ENCODE results near the gene SLBP.

Gene SLBP

DNA sequence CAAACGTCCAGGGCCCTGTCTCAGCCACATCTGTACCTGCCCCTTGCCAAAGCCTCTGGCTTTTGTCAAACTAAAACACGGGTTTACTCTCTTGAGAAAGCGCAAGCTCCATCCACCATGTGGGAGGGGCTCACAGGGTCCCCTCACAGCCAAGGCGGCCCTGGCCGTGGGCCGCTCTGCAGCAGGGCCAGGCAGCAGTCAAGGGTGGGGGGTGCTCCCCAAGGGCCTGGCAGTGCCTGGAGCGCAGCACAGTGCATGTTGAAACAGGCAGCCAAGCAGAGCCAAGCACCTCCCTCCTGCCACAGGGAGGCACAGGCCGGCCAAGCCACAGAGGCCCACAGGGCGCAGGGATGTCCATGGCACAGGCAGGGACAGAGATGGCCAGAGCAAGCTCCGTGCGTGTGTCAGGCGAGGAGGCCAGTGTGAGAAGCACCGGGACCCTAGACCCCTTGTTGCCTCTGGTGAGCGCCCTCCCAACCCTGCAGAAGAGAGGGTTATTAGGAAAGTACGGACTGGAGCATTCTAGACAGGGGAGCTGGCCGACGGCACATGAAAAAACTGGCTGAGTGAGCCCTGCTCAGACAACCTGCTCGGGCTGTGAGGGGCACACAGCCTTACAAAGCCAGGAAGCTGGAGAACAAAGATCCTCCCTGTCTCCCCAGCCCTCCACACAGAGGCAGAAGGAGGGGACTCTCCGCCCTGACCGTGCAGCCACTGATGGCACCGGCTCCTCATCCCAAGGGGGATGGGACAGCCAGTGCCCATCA, 67.0 kb downstream of the SLBP start:
- no peak for DNase-seq

DNA sequence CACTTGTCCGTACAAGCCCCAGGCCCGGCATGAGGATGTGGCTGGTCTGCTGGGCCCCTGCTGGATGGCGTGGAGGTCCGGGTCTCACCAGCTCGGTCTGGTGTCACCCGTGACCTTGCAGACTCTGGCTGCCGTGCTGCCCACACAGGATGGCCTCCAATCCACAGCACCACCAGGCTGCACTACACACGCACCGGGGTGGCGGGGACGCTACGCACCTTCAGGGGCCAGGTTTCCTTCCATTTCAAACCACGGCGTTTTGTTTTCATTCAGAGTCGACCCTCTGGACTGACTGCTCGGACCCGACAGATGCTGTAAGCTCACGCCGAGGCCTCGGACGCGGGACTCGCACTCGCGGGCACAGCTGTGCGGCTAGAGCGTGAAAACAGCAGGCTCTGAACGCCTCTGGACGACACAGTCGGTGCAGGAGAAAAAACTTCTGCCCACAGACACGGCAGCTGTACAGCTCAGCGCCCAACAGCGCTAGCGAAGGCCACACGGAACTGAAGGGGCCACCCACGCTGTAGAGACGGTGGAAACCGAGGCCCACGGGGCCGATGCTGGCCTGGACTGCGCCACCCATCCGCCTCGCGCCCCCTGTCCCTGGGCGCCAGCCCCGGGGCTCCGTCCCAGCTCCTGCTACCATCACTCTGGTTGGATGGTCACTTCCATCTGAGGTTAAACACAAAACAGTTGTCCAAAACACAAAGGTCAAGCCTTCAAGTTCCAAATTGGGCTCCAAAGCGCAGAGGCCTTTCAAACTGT, 68.0 kb downstream of the SLBP start:
- no peak for DNase-seq

Measured in stimulated activated CD4-positive, alpha-beta T cell treated with anti-CD3 and anti-CD28 coated beads, Interleukin-12 subunit alpha, Interleukin-12 subunit beta, amount 100 ng/mL, for 4 hours (primary cell).